ENCODE measurements around the gene LIPK. TPM values are rescaled to one million over a fixed set of nuclear protein-coding genes. Genes with fewer than 3 reads are reported as not detected.
"Not testable (repeated sequence)": the region's sequence is repeated elsewhere in the genome, so short reads cannot be mapped to it uniquely, and the experiment has no call there.

The LIPK gene
- polyA plus RNA-seq, 1 of the 3 experiments (the other 2 are of a cell fraction), result not detected

GRCh38 chr10:88661018-88661417 lies 45.0 kb upstream of the LIPK start (continued):
- TF ChIP-seq USF2 (IDR thresholded peaks at IDR 0.05; ENCODE audit: borderline replicate concordance, low read depth, low read length) (no peak), JUND (IDR thresholded peaks at IDR 0.05) (no peak), FOXM1 (IDR thresholded peaks at IDR 0.05; ENCODE audit: low read depth) (no peak), ELF1 (IDR thresholded peaks at IDR 0.05) (no peak)
- TF ChIP-seq, protein P1, sequence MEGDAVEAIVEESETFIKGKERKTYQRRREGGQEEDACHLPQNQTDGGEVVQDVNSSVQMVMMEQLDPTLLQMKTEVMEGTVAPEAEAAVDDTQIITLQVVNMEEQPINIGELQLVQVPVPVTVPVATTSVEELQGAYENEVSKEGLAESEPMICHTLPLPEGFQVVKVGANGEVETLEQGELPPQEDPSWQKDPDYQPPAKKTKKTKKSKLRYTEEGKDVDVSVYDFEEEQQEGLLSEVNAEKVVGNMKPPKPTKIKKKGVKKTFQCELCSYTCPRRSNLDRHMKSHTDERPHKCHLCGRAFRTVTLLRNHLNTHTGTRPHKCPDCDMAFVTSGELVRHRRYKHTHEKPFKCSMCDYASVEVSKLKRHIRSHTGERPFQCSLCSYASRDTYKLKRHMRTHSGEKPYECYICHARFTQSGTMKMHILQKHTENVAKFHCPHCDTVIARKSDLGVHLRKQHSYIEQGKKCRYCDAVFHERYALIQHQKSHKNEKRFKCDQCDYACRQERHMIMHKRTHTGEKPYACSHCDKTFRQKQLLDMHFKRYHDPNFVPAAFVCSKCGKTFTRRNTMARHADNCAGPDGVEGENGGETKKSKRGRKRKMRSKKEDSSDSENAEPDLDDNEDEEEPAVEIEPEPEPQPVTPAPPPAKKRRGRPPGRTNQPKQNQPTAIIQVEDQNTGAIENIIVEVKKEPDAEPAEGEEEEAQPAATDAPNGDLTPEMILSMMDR (IDR thresholded peaks at IDR 0.05), result no peak
- TF ChIP-seq, protein P2, sequence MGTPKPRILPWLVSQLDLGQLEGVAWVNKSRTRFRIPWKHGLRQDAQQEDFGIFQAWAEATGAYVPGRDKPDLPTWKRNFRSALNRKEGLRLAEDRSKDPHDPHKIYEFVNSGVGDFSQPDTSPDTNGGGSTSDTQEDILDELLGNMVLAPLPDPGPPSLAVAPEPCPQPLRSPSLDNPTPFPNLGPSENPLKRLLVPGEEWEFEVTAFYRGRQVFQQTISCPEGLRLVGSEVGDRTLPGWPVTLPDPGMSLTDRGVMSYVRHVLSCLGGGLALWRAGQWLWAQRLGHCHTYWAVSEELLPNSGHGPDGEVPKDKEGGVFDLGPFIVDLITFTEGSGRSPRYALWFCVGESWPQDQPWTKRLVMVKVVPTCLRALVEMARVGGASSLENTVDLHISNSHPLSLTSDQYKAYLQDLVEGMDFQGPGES (IDR thresholded peaks at IDR 0.05; ENCODE audit: low read depth, low read length), result no peak
- TF ChIP-seq, protein P3, sequence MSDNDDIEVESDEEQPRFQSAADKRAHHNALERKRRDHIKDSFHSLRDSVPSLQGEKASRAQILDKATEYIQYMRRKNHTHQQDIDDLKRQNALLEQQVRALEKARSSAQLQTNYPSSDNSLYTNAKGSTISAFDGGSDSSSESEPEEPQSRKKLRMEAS (IDR thresholded peaks at IDR 0.05; ENCODE audit: low read depth), result no peak

GRCh38 chr10:88661577-88661976 lies 44.5 kb upstream of the LIPK start:
- H3K9ac ChIP-seq, result no peak overlapping the region
- TF ChIP-seq, protein P4, sequence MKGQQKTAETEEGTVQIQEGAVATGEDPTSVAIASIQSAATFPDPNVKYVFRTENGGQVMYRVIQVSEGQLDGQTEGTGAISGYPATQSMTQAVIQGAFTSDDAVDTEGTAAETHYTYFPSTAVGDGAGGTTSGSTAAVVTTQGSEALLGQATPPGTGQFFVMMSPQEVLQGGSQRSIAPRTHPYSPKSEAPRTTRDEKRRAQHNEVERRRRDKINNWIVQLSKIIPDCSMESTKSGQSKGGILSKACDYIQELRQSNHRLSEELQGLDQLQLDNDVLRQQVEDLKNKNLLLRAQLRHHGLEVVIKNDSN (IDR thresholded peaks at IDR 0.05; ENCODE audit: borderline replicate concordance, low read depth), result no peak
- TF ChIP-seq GABPA (IDR thresholded peaks at IDR 0.05; ENCODE audit: low read depth) (no peak), EP300 (IDR thresholded peaks at IDR 0.05; ENCODE audit: borderline replicate concordance in 1 of 2, low read depth in 1 of 2, low read length in 1 of 2) (no peak), TEAD4 (IDR thresholded peaks at IDR 0.05; ENCODE audit: borderline replicate concordance, insufficient read depth) (no peak)
- POLR2A ChIA-PET, result no interaction called here
- no peak overlapping the region for H3K4me2 ChIP-seq
- H4K20me1 ChIP-seq (ENCODE audit: insufficient read depth), result no peaks in the 10 kb centered on the region
- no peak overlapping the region for H3K4me3 ChIP-seq (ENCODE audit: low read depth in 2 of 2, low read length in 1 of 2)
- no peaks in the 10 kb centered on the region for H3K36me3 ChIP-seq (replicated peaks in 1 of 2; ENCODE audit: control insufficient read depth in 1 of 2, insufficient read depth in 2 of 2, low read length in 1 of 2)
- H3K27me3 ChIP-seq (ENCODE audit: insufficient read depth), result no peaks in the 10 kb centered on the region
- H3K9me3 ChIP-seq, result no peaks in the 10 kb centered on the region
- no peaks in the 10 kb centered on the region for H3K9me2 ChIP-seq
- H3F3A ChIP-seq (replicated peaks; ENCODE audit: insufficient read depth), result peaks cover 9% of the 10 kb centered on the region
- peak overlapping the region; percentile 87 for H2AFZ ChIP-seq (ENCODE audit: low read depth)
- CTCF ChIA-PET, result interaction anchor here (2.5 kb wide), 1 partner anchor 27 kb away, joined by 8 read pairs; no protein-coding TSS in a partner anchor
- no peaks in the 10 kb centered on the region for H3K79me2 ChIP-seq (ENCODE audit: insufficient read depth)
- H3K4me1 ChIP-seq (ENCODE audit: control insufficient read depth in 1 of 2, insufficient read depth in 2 of 2, low read depth in 1 of 2, low read length in 1 of 2), result peaks cover 0 to 19% of the 10 kb centered on the region in 2 experiments; a peak in 2 of 4 replicates
- DNase-seq, result no peak
- no peak overlapping the region for H3K27ac ChIP-seq (ENCODE audit: low read depth in 2 of 2, low read length in 1 of 2)

DNA sequence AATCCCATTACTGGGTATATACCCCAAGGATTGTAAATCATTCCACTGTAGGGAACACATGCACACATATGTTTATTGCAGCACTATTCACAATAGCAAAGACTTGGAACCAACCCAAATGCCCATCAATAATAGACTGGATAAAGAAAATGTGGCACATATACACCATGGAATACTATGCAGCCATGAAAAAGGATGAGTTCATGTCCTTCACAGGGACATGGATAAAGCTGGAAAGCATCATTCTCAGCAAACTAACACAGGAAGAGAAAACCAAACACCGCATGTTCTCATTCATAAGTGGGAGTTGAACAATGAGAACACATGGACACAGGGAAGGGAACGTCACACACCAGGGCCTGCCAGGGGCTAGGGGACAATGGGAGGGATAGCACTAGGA lies 42.9 kb upstream of the LIPK start:
- WGBS (ENCODE audit: low lambda C conversion rate), result 91% methylated on average over 2 of the region's 2 CpGs
- CTCF ChIA-PET; H3K9me2 ChIP-seq; H3F3A ChIP-seq (replicated peaks; ENCODE audit: insufficient read depth); POLR2A ChIA-PET; H2AFZ ChIP-seq (ENCODE audit: low read depth); H3K27ac ChIP-seq (ENCODE audit: low read depth in 2 of 2, low read length in 1 of 2); H3K27me3 ChIP-seq (ENCODE audit: insufficient read depth); H3K4me2 ChIP-seq; DNase-seq; H3K36me3 ChIP-seq (replicated peaks in 1 of 2; ENCODE audit: control insufficient read depth in 1 of 2, insufficient read depth in 2 of 2, low read length in 1 of 2); H3K4me3 ChIP-seq (ENCODE audit: low read depth in 2 of 2, low read length in 1 of 2); H3K9me3 ChIP-seq; H3K79me2 ChIP-seq (ENCODE audit: insufficient read depth); H4K20me1 ChIP-seq (ENCODE audit: insufficient read depth); H3K9ac ChIP-seq: not testable (repeated sequence)
- peaks cover 0 to 19% of the 10 kb centered on the region in 2 experiments; a peak in 2 of 4 replicates for H3K4me1 ChIP-seq (ENCODE audit: control insufficient read depth in 1 of 2, insufficient read depth in 2 of 2, low read depth in 1 of 2, low read length in 1 of 2)
